GM21360 (cell line): ENCODE results near the gene LPAR1.

ENCODE experiments used
- ATAC-seq: cut with Tn5 transposase; IDR thresholded peaks from one replicate; pipeline ENCODE4 v1.9.1; 2021; ENCODE audit warnings: mild to moderate bottlenecking, moderate library complexity; ENCODE audit not compliant: unreplicated experiment

LPAR1 gene

DNA sequence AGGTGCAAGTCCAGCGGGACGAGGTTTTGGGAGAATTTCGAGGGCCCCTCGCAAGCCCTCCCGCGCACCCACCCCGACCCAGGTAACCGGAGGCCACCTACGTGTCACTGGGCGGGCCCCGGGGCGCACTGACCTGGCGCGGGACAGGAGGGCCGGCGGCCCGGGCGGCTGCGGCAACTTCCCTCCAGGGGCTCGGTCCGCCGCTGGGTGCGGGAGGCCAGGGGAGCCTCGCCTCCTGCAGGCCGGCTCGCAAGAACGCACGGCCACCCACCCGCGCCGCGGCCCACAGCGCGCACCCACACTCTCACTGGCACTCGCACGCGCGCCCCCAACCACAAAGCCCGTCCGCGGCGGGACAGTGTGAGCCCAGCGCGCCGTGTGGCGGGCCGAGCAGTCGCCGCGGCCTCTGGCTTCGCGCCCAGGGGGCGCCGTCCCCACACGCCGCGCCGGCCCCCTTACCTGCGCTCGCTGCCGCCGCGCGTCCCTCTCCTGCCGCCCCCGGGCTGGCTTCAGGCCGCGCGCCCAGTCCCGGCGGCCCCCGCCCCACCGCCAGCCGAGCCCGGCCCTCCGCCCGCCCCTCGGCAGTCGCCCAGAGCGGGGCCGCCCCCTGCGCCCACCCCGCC lies 451 bp downstream of the LPAR1 start:
- ATAC-seq, result peak; percentile 81

GRCh38 chr9:111037356-111037707 lies 938 bp downstream of the LPAR1 start:
- ATAC-seq, result no peak

DNA sequence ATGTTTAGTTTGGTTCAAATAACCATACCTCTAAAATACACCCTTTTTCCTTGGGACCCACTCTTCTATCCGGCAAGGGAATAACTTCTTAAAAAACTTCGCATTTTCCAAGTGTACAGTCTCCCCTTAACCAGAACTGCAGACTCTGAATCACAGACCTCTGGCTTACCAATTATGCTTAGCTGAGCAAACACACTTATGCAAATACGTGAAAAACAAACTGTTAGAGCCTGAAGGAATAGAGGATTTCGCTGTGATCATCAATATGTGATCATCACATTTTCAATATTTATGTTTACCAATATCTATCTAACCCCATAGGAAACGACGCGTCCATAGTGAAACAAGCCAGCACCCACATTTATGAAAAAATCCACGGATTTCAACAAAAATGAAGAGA lies 1.3 kb downstream of the LPAR1 start:
- no peak for ATAC-seq

DNA sequence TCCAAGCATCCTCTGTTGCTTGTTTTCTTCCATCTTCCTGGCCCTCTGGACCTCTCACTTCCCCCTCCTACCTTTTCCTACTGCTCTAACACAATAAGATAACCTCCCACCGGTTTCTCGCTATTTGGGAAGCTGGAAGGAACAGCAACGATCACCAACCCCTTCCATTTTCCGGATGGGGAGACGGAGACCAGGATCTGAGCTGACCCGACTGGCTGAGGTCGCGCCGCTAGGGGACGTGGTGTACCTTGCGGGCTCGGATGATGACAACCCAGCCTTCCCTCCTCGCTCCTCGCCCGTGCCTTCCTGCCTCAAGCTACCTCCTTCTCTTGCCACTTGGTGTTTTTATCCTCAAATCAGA lies 1.9 kb downstream of the LPAR1 start:
- ATAC-seq, result no peak

DNA sequence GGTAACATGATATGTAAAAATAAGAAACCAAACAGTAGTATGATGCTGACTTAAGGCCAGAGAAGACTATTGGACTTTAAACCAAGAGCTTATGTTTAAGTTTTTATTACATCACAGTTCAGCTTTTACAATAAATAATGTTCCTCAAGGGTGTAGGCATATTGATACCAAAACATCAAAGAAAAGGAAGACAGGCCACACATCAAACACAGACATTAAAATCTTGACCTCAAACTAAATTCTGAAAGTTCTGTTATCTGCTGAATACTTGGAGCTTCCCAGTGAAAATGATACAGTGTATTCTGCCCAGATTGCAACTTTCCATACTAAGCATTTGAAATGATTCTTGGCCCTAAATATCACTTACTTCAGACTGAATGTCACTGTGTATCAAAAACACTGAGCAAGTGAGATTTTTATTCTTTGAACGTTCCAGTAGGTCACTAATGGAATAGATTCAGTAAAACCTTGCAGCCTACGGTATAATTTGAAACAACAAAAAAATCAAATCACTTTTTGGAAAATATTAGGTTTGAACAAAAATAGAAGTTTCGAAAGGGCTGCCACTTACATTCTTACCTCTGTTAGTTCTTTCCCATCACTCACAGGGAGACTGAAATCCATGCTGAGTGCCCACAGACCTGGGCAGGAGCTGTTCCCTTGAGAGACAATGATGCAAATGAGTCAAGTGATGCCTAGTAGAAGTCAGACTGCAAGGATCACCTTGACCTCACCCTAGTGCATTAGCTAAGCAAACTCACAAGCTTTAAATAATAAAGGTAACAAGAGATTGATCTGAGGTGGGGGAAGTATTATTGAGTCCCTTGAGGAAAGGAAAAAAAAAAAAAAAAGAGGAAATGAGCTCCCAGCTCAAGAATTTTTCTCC lies 2.5 kb downstream of the LPAR1 start:
- ATAC-seq, result no peak

DNA sequence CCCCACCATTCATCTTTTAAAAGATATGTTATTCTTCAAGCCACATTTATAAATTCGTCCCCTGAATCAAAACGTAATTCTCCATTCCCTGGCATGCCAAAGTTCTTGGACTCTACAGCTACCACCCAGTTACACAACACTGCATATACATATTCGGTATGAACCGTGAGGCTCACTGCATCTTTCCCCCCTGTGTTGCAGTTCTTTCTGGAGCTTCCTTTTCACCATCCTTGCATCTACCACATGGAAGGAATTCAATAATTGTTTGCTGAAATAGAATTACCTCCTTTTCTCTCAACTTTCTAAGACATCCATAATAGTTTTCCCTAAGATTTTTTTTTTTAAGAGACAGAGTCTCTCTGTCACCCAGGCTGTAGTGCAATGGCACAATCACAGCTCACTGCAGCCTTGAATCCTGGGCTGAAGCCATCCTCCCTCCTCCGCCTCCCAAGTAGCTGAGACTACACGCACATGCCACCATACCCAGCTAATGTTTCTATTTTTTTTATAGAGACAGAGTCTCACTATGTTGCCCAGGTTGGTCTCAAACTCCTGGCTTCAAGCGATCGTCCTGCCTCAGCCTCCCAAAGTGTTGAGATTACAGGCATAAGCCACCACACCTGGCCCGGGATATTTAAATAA lies 3.3 kb downstream of the LPAR1 start:
- ATAC-seq, result no peak

DNA sequence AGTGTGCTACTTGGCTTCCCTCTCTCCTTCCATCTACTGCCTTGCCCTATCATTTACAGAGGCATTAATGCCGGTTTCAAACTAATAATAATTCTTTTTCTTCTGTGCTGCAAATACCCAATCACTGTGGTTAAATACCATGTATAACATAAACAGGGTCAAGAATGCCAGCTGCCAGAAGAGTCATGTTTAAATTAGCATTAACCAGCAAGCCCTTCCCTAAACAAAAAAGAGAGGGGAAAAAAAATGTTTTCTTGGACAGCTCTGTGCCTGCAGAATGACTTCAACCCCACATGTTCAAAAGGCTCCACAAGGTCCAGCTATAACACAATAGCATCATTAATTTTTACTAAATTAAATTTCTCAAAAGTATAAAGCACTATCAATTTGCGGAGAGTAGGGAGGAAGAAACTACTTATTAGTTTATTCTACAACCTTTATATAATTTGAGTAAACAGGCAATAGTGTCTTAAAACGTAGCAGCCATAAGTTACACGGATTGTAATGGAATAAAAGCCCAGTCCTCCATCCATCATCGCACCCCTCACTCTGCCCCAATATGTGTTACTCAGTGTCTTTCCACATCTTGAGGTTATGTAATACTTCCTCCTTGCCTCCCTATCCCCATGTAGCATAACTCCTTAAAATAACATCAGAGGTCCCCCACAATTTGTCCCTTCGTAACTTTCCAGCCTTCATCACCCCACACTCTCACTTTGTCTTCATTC lies 3.9 kb downstream of the LPAR1 start:
- ATAC-seq, result no peak

GRCh38 chr9:111030492-111030891 lies 7.8 kb downstream of the LPAR1 start:
- ATAC-seq, result no peak

GRCh38 chr9:111029260-111029659 lies 9.0 kb downstream of the LPAR1 start:
- ATAC-seq, result no peak

DNA sequence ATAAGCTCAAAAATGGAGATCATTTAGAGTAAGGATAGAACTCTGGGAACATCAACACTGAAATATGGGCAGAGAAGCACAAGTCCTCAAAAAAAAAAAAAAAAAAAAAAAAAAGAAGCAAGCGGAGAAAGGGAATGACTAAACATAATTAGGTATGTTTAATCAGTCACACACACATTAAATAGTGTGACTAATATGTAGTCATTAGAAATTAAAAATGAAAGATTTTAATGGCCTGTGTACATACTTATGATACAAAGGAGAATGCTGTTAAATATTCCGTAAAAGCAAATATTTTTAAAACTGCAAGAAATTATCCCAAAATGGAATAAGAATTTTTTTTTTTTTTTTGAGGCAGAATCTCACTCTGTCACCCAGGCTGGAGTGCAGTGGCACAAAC lies 10.5 kb downstream of the LPAR1 start:
- no peak for ATAC-seq

DNA sequence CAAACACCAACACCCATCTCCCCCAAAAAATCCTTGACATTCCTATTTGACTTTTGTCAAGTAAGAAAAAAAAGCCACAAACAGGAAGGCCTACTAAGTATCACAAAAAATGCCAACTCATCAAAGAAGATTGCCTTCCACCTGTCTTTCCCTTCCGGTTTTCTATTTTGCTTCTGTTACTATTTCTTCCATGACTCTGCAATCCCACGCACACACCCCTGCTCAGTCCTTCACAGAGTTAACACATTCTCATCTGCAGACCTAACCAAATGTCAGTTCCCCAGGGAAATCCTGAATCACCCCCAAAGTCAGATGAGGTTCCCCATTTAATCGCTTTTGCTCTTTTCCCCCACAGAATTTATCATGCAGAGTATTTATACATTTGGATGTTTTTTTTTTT lies 15.1 kb downstream of the LPAR1 start:
- no peak for ATAC-seq

DNA sequence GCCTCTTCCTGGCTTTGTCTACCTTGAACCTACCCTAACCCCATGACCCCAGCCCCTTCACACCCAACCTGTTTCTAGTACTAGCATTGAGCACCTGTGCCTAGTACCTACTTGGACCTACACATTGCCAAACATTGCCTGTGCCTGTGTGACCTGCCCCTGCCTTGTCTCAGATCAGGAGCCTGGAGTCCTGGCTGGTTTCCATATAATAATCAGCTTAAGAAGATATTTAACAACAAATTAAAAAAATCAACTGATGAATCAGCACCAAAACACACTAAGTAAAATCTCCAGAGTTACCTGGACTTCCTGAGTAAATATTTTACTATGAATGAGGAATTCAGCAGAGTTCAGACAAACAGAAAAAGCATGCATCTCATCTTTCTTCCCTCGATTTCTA lies 17.7 kb downstream of the LPAR1 start:
- no peak for ATAC-seq

DNA sequence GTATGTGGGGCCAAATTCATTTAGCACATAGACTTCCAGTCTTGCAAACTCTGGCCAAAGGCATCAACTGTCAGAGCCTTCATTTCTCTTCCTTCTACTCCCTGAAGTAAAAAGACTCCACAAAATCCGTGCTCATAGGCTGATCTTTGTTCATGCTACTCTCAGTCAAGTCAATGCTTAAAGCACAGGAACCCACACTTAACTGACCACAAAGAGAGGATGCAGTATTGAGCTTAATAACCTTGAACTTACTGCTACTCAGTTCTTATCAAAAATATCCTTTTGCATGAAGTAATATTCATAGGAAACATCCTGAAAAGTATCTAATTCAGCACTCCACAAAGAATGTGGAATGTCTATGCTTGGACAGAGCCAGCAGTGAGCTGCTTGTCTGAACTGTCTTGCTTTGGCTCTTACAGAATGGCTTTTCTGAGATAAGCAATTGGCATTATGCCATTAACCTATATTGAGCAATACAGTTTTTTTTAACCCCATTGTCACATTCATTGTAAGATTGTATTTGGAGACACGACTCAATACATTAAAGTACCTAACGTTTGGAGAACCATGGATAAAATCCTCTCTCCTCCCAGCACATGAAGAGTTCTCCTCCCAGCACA lies 21.7 kb downstream of the LPAR1 start:
- no peak for ATAC-seq

GRCh38 chr9:111016016-111016415 lies 22.3 kb downstream of the LPAR1 start:
- no peak for ATAC-seq

DNA sequence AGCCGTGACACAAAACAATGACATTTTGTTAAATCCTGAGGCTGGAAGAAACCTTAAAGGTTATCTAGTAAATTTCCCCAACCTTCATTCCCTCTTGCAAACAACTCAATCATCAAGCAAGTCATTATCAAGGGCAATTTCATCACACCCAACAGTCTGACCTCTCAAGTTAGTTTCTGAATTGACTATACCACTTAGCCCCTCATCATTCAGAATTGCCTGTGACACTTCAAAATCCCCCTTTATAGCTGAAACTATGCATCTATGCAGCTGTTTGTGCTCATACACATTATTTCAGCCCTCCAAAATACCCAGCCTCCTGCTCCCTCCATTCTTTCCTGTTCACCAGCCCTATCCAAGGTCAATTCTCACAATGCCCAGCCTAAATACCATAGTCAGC lies 24.6 kb downstream of the LPAR1 start:
- ATAC-seq, result no peak

GRCh38 chr9:111013250-111013649 lies 25.0 kb downstream of the LPAR1 start:
- ATAC-seq, result no peak

DNA sequence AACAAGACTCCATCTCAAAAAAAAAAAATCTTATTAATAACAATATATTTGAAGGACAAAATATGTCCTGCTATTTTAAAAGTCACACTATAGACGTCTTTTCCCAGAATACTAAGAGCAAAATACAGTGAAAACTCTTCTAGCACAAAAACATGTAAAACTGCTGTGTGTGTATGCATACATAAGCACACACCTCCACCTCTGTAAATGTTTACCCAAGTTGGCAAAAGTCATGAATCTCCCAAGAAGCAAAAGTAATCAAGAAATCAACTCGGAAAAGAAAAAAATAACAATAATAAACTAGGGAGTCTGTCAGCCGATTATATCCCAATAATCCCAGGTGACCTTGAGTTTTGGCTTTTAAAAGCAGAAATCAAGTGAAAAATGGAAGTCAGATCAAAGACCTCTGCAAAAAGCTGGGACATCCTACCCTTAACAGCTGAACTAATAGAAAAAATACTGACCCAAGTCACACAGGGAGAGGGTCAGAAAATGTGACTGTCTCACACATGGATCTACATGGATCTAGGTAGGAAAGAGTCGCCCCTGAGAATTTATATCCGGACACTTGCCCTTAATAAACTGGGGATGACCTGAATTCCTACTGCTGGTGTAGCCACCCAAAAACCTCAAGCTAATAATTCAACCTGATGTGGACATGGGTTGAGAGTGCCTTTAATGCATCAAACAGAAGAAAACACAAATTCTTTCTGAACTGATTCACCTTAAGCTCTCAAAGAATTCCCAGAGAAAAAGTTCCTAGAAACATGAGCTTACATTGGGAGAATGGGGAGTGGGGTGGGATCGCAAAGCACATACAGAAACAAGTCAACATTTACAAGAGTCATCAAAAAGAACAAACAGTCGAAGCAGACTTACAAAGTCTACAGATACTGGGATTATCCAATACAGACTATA lies 29.9 kb downstream of the LPAR1 start:
- no peak for ATAC-seq

- ATAC-seq, result no peak
Observed at GRCh38 chr9:111005746-111006470, 32.4 kb downstream of the LPAR1 start.

GRCh38 chr9:111004936-111005335 lies 33.3 kb downstream of the LPAR1 start:
- ATAC-seq, result no peak
